H1 (cell line): ENCODE data around the gene PRKAG3. TPM values are rescaled to one million over a fixed set of nuclear protein-coding genes. Genes with fewer than 3 reads are reported as not detected.
A peak's percentile ranks its signal among the peaks of the same experiment; 100 is the strongest.

Experiments
- CTCF ChIA-PET: fragments of 300-600 bp; sonication (Branson Sonifier 250); formaldehyde crosslinking; loops from one replicate; lab custom pipeline; 2021; ENCODE audit not compliant: partially characterized antibody; lab: Charles Lee
- POLR2A ChIA-PET: fragments of 300-600 bp; sonication (Branson Sonifier 250); formaldehyde crosslinking; loops from one replicate; lab custom pipeline; 2021; ENCODE audit warnings: inconsistent platforms; ENCODE audit not compliant: partially characterized antibody; lab: Charles Lee
- DNase-seq, 2 experiments: peaks; one replicate each; pipeline versions ENCODE4 v3.0.0 to v3.0.0-alpha.2; 2010 to 2022; ENCODE audit warnings: low spot score in 2 of 2, low read depth in 1 of 2, mixed read lengths in 1 of 2
- FAIRE-seq: peaks from 2 replicates; lab custom pipeline; 2011; peaks lifted over from hg19 to GRCh38; lab: Jason Lieb, UNC
- H2AFZ ChIP-seq: 2 replicates; pipeline ENCODE4 v1.8.1; 2012; ENCODE audit warnings: low read length, inconsistent platforms
- H2AK5ac ChIP-seq: 2 replicates; pipeline ENCODE4 v1.6.1; 2013; ENCODE audit warnings: low read depth, low read length
- H2BK120ac ChIP-seq: replicated peaks from 2 replicates; pipeline ENCODE3; 2013; ENCODE audit warnings: low read depth, low read length, inconsistent platforms
- H2BK12ac ChIP-seq: 2 replicates; pipeline ENCODE4 v1.6.1; 2013; ENCODE audit warnings: low read depth, low read length
- H2BK15ac ChIP-seq: 2 replicates; pipeline ENCODE4 v1.6.1; 2013; ENCODE audit warnings: low read length
- H2BK20ac ChIP-seq: 2 replicates; pipeline ENCODE4 v1.6.1; 2013; ENCODE audit warnings: low read length
- H2BK5ac ChIP-seq: 2 replicates; pipeline ENCODE4 v1.6.1; 2013; ENCODE audit warnings: low read depth, low read length
- H3K14ac ChIP-seq: 2 replicates; pipeline ENCODE4 v1.6.1; 2013; ENCODE audit warnings: inconsistent platforms; ENCODE audit not compliant: insufficient read length
- H3K18ac ChIP-seq: 2 replicates; pipeline ENCODE4 v1.6.1; 2013; ENCODE audit warnings: low read length; ENCODE audit errors: extremely low read depth
- H3K23ac ChIP-seq: 2 replicates; pipeline ENCODE4 v1.6.1; 2013; ENCODE audit warnings: inconsistent platforms; ENCODE audit not compliant: insufficient read length
- H3K23me2 ChIP-seq: 2 replicates; pipeline ENCODE4 v1.6.1; 2013; ENCODE audit warnings: low read depth, low read length
- H3K27ac ChIP-seq: 2 replicates; pipeline ENCODE4 v1.6.1; 2011; ENCODE audit warnings: low read depth, low read length, inconsistent platforms
- H3K27me3 ChIP-seq, 4 experiments: replicated peaks in 1 of 4; 1 replicate in 1 of 4; 2 replicates in 3 of 4; pipeline versions ENCODE4 v1.6.1 to v1.8.1; 2011 to 2013; ENCODE audit warnings: low read length in 3 of 4, mild to moderate bottlenecking in 3 of 4, inconsistent platforms in 2 of 4, mixed read lengths in 2 of 4, moderate library complexity in 1 of 4; ENCODE audit not compliant: control insufficient read depth in 3 of 4, insufficient read depth in 3 of 4; ENCODE audit errors: extremely low read depth in 1 of 4
- H3K36me3 ChIP-seq, 4 experiments: 2 replicates each; pipeline versions ENCODE4 v1.6.1 to v1.8.1; 2011 to 2013; ENCODE audit warnings: mild to moderate bottlenecking in 4 of 4, low read length in 3 of 4, moderate library complexity in 2 of 4, control low read depth in 1 of 4, inconsistent platforms in 1 of 4; ENCODE audit not compliant: insufficient read depth in 4 of 4, control insufficient read depth in 2 of 4
- H3K4ac ChIP-seq: replicated peaks from 2 replicates; pipeline ENCODE3; 2013; ENCODE audit warnings: low read length, low read depth, mixed read lengths, inconsistent platforms; ENCODE audit not compliant: insufficient read length
- H3K4me1 ChIP-seq, 4 experiments: replicated peaks in 1 of 4; 1 replicate in 1 of 4; 2 replicates in 3 of 4; pipeline versions ENCODE4 v1.6.1 to v1.8.1; 2011 to 2013; ENCODE audit warnings: low read length in 3 of 4, inconsistent platforms in 2 of 4, mixed read lengths in 1 of 4; ENCODE audit not compliant: insufficient read depth in 4 of 4, control insufficient read depth in 3 of 4
- H3K4me2 ChIP-seq, 2 experiments: 2 replicates each; pipeline versions ENCODE4 v1.6.1 to v1.8.1; 2011 to 2013; ENCODE audit warnings: low read depth in 2 of 2, low read length in 2 of 2, control low read depth in 1 of 2, inconsistent platforms in 1 of 2, mild to moderate bottlenecking in 1 of 2; ENCODE audit not compliant: insufficient read depth in 1 of 2
- H3K4me3 ChIP-seq, 4 experiments: fragments of 200-600, 300-600 bp in 1 of 4; sonication (generic), shearing (Covaris generic), sonication (Bioruptor Twin) in 1 of 4; 2 replicates each; pipeline versions ENCODE4 v1.5.1 to v1.8.1; 2011 to 2016; ENCODE audit warnings: low read length in 4 of 4, low read depth in 3 of 4, control low read depth in 2 of 4, inconsistent platforms in 2 of 4, mild to moderate bottlenecking in 2 of 4, mixed read lengths in 1 of 4, moderate library complexity in 1 of 4; ENCODE audit not compliant: insufficient read depth in 2 of 4; ENCODE audit errors: extremely low read depth in 1 of 4
- H3K56ac ChIP-seq: replicated peaks from 2 replicates; pipeline ENCODE3; 2013; ENCODE audit warnings: low read depth, mild to moderate bottlenecking, mixed read lengths, low read length, inconsistent platforms; ENCODE audit not compliant: insufficient read length
- H3K79me1 ChIP-seq: 2 replicates; pipeline ENCODE4 v1.6.1; 2013; ENCODE audit warnings: low read depth, low read length, control low read depth
- H3K79me2 ChIP-seq, 2 experiments: 2 replicates each; pipeline versions ENCODE4 v1.6.1 to v1.8.1; 2012 to 2013; ENCODE audit warnings: low read length in 2 of 2, mild to moderate bottlenecking in 2 of 2, inconsistent platforms in 1 of 2; ENCODE audit not compliant: insufficient read depth in 2 of 2, control insufficient read depth in 1 of 2
- H3K9ac ChIP-seq, 4 experiments: replicated peaks in 1 of 4; 1 replicate in 1 of 4; 2 replicates in 3 of 4; pipeline versions ENCODE4 v1.6.1 to v1.8.1; 2011 to 2013; ENCODE audit warnings: low read depth in 3 of 4, low read length in 3 of 4, control low read depth in 2 of 4, mild to moderate bottlenecking in 2 of 4, moderate library complexity in 2 of 4, inconsistent platforms in 1 of 4; ENCODE audit errors: extremely low read depth in 1 of 4
- H3K9me3 ChIP-seq, 2 experiments: 2 replicates each; pipeline versions ENCODE4 v1.6.1 to v1.8.1; 2012 to 2013; ENCODE audit warnings: mild to moderate bottlenecking in 2 of 2, moderate library complexity in 2 of 2, control low read depth in 1 of 2, inconsistent platforms in 1 of 2, low read depth in 1 of 2, low read length in 1 of 2, mixed read lengths in 1 of 2; ENCODE audit not compliant: insufficient read depth in 2 of 2
- H4K20me1 ChIP-seq, 2 experiments: replicated peaks in 1 of 2; 2 replicates each; pipeline versions ENCODE3 to v1.8.1; 2011 to 2013; ENCODE audit warnings: inconsistent platforms in 2 of 2, low read length in 2 of 2, mild to moderate bottlenecking in 1 of 2; ENCODE audit not compliant: insufficient read depth in 2 of 2, control insufficient read depth in 1 of 2
- H4K5ac ChIP-seq: 2 replicates; pipeline ENCODE4 v1.6.1; 2013; ENCODE audit warnings: low read length, low read depth, mixed read lengths, inconsistent platforms; ENCODE audit not compliant: insufficient read length
- H4K8ac ChIP-seq: 2 replicates; pipeline ENCODE4 v1.8.0; 2013; ENCODE audit warnings: mild to moderate bottlenecking, moderate library complexity, low read length, inconsistent platforms; ENCODE audit not compliant: insufficient read depth; ENCODE audit errors: extremely low read depth
- H4K91ac ChIP-seq: replicated peaks from 2 replicates; pipeline ENCODE3; 2013; ENCODE audit warnings: low read length, mixed read lengths, inconsistent platforms; ENCODE audit not compliant: insufficient read length
- ASH2L ChIP-seq: fragments of 200-600, 300-600 bp; sonication (generic); IDR thresholded peaks from one replicate; pipeline ENCODE4 v1.7.1; 2017; ENCODE audit warnings: low read length
- BRCA1 ChIP-seq: IDR thresholded peaks from 2 replicates; pipeline ENCODE4 v1.6.1; 2012; ENCODE audit warnings: low read depth, low read length, improper control_type of control experiment
- CEBPB ChIP-seq: IDR thresholded peaks from 2 replicates; pipeline ENCODE4 v1.6.1; 2012; ENCODE audit warnings: low read depth, low read length
- WGBS, 2 experiments: shearing (Covaris generic) in 1 of 2; methylation state at CpG; one replicate each; pipeline versions ENCODE4 v1.1.6 to v1.1.7; 2013 to 2015; ENCODE audit warnings: low lambda C conversion rate in 2 of 2, mixed read lengths in 2 of 2, inconsistent platforms in 1 of 2, low coverage in 1 of 2, missing lambda C conversion rate in 1 of 2; ENCODE audit not compliant: insufficient replicate concordance in 2 of 2, insufficient coverage in 1 of 2, insufficient read length in 1 of 2; ENCODE audit errors: extremely low coverage in 1 of 2, missing lambda C conversion rate in 1 of 2; 5-methylcytosine and 5-hydroxymethylcytosine counted together
- polyA plus RNA-seq, 7 experiments: library from polyadenylated mRNA; depleted of rRNA in 3 of 7; stranded (reverse) in 5 of 7; unstranded in 2 of 7; fragments of >200 nt in 5 of 7; fragments of 200-250 nt in 2 of 7; gene quantifications; 1 replicate in 5 of 7; 2 replicates in 1 of 7; 4 replicates in 1 of 7; pipeline versions ENCODE4 v1.2.1 to v1.2.3, GENCODE V29; 2011 to 2013; ENCODE audit warnings: missing spikeins in 2 of 7, mixed read lengths in 2 of 7
- total RNA-seq: library from RNA; stranded (reverse); fragmentation: NEBNext Ultra II Directional; extraction: Animal tissue kit (Norgen Biotek cat#: 25700); gene quantifications from 2 replicates; pipeline ENCODE4 v1.2.1, GENCODE V29; 2021

PRKAG3 gene
- total and polyA plus RNA-seq, 2 of the 8 experiments (the other 6 are each of a cell fraction or from before 2014, with no cell fraction given), result not detected

GRCh38 chr2:218806346-218806978, 25.1 kb downstream of the PRKAG3 start:
- Histone ChIP-seq H3K56ac (no peak overlapping the region), H2BK120ac (no peak overlapping the region), H2BK20ac (no peak overlapping the region), H3K18ac (no peak overlapping the region), H3K23me2 (no peaks in the 10 kb centered on the region), H3K79me2 (no peaks in the 10 kb centered on the region), H2BK12ac (no peak overlapping the region), H3K36me3 (no peaks in the 10 kb centered on the region), H3K23ac (no peak overlapping the region), H3K14ac (no peak overlapping the region), H3K9me3 (peaks cover 0 to 8% of the 10 kb centered on the region in 2 experiments; a peak in 2 of 4 replicates), H3K4ac (peak overlapping the region; percentile 66), H3K9ac (no peak overlapping the region), H4K20me1 (no peaks in the 10 kb centered on the region), H4K5ac (no peak overlapping the region), H2BK5ac (no peak overlapping the region), H2BK15ac (no peak overlapping the region)
- 86% methylated on average over 10 of the region's 10 CpGs; no CpG with 5 or more reads in 1 of the 2 experiments for WGBS, 2 experiments
- TF ChIP-seq CEBPB, result peak; percentile 91
- TF ChIP-seq BRCA1, result no peak
- no peak for TF ChIP-seq ASH2L
- TF ChIP-seq, all 59 proteins: peak for 1
- DNase-seq, result no peak
- no peak overlapping the region for H2AK5ac ChIP-seq
- H3K27me3 ChIP-seq, result no peaks in the 10 kb centered on the region
- POLR2A ChIA-PET, result no interaction called here
- no peaks in the 10 kb centered on the region for H3K79me1 ChIP-seq
- no peak overlapping the region for H2AFZ ChIP-seq
- no peak overlapping the region for H3K27ac ChIP-seq
- H4K8ac ChIP-seq, result no peak overlapping the region
- FAIRE-seq, result peak; percentile 13
- no peak overlapping the region for H4K91ac ChIP-seq
- no peak overlapping the region; a peak in 1 of 8 replicates for H3K4me3 ChIP-seq
- CTCF ChIA-PET, result interaction anchor here (0.6 to 1.7 kb wide), 3 partner anchors 11 to 24 kb away, joined by 3 to 5 read pairs (median 3); partner anchors contain the start of gene CYP27A1
- peaks cover 0 to 5% (median 4%) of the 10 kb centered on the region in 4 experiments; a peak in 3 of 7 replicates for H3K4me1 ChIP-seq
- peak overlapping the region in 1 of 2 experiments; percentile 3; a peak in 1 of 4 replicates for H3K4me2 ChIP-seq
